GM10248 (cell line): ENCODE measurements around the gene NOXA1.
"Not testable (repeated sequence)": the region's sequence is repeated elsewhere in the genome, so short reads cannot be mapped to it uniquely, and the experiment has no call there.

ENCODE experiments used
- CTCF ChIA-PET: fragments of 300-600 bp; sonication (Branson Sonifier 250); formaldehyde crosslinking; extraction: SDS; loops from one replicate; lab custom pipeline; 2021; ENCODE audit warnings: antibody characterized with exemption; lab: Yijun Ruan, JAX
- POLR2A ChIA-PET: fragments of 350-650 bp; sonication (Branson Sonifier 250); formaldehyde crosslinking; extraction: SDS; loops from one replicate; lab custom pipeline; 2020; ENCODE audit warnings: antibody characterized with exemption; lab: Yijun Ruan, JAX
- DNase-seq: peaks from one replicate; pipeline ENCODE4 v3.0.0; 2012; ENCODE audit errors: extremely low spot score
- CTCF ChIP-seq: IDR thresholded peaks from 2 replicates; pipeline ENCODE4 v1.5.1; 2012; ENCODE audit warnings: mild to moderate bottlenecking, low read depth; ENCODE audit errors: extremely low read depth, missing control alignments, control extremely low read depth

The NOXA1 gene

GRCh38 chr9:137407590-137408300, 15.4 kb upstream of the NOXA1 start:
- ChIA-PET POLR2A (interaction anchor here (0.9 kb wide), 1 partner anchor 106 kb away, joined by 3 read pairs; the partner anchor contains the start of gene NRARP), CTCF (interaction anchor here (1.0 to 5.1 kb wide), 4 partner anchors 15 to 125 kb away, joined by 3 to 30 read pairs (median 5); partner anchors contain the start of genes EXD3 and NOXA1)
- DNase-seq: no peak
- no peak for TF ChIP-seq CTCF

DNA sequence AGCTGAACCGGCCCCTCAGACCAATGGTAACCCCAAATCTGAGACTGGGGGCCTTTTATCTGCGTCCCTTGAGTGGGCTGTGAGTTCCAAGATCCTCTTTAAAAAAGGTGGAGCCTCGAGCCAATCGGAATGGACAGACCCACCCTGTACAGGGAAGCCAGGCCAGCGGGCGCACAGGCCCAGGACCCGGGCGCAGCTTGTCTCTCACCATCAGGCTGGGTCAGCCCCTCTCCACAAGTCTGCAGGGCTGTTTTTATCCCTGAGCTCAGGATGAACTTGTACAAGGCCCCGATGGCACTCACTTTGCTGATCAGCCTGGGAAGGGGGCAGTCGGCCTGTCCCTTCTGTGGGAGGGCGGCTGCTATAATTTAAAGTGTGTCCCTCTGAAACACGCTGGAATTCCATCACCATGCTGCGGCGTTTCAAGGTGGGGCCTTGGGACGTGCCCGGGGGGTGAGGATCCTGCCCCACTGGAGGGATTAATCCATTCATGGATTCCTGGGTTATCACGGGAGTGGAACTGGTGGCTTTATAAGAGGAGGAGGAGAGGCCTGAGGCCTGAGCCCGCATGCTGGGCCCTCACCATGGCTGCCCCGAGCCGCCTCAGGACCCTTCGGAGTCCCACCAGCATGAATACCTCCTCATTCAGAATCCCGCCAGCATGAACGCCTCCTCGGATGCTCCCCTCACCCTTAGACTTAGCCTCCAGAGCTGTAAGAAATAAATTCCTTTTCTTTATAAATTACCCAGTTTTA, 14.4 kb upstream of the NOXA1 start:
- TF ChIP-seq CTCF: no peak
- no peak for DNase-seq
- ChIA-PET CTCF (interaction anchor here (0.7 to 5.1 kb wide), 6 partner anchors 14 to 126 kb away, joined by 3 to 30 read pairs (median 5); partner anchors contain the start of genes EXD3, NOXA1 and NRARP), POLR2A (no interaction called here)

DNA sequence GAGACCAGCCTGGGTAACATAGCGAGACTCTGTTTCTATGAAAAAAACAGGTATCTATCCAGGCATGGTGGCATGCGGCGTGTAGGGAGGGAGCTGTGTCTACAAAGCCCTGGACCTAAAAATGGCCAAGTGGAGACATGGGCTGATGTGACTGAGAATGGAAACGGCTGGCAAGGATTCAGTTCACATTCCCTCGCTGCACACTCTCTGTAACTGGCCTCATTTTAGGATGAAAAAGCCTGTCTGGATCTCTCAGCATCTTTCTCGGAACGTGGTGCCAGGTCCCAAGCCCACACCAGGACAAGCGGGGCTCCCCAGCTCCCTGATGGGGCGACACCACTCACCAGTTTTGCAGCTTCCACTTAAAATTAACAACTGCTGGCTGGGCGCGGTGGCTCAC, 13.7 kb upstream of the NOXA1 start:
- POLR2A ChIA-PET: no interaction called here
- DNase-seq: no peak
- CTCF ChIA-PET: interaction anchor here (0.7 to 5.1 kb wide), 5 partner anchors 13 to 123 kb away, joined by 3 to 30 read pairs (median 7); partner anchors contain the start of genes EXD3, NOXA1 and NRARP
- TF ChIP-seq CTCF: no peak

- POLR2A ChIA-PET, DNase-seq: not testable (repeated sequence)
- CTCF ChIA-PET: interaction anchor here (0.8 to 5.1 kb wide), 5 partner anchors 13 to 124 kb away, joined by 3 to 30 read pairs (median 4); partner anchors contain the start of genes EXD3, NOXA1 and NRARP
Measured at GRCh38 chr9:137410236-137410890, 12.8 kb upstream of the NOXA1 start.

DNA sequence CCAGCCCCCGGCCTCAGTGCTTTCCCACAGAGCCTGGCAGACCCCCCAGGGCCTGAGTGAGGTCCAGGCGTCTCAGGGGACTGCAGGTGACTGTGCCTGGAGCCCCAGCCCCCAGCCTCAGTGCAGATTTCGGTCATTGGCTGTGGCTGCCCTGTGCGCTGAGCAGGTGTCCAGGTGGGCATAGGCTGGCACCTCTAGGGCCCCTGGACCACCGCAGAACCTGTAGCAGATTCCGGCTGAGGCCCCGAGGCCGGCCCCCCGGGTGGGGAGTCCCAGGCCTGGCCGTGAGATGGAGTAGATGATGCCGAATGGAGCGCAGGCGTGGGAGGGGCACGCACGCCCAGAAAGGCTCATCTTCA, 12.3 kb upstream of the NOXA1 start:
- POLR2A ChIA-PET: no interaction called here
- no peak for TF ChIP-seq CTCF
- no peak for DNase-seq
- CTCF ChIA-PET: interaction anchor here (1.2 to 5.1 kb wide), 3 partner anchors 12 to 109 kb away, joined by 4 to 30 read pairs (median 9); partner anchors contain the start of genes EXD3, NOXA1 and NRARP

DNA sequence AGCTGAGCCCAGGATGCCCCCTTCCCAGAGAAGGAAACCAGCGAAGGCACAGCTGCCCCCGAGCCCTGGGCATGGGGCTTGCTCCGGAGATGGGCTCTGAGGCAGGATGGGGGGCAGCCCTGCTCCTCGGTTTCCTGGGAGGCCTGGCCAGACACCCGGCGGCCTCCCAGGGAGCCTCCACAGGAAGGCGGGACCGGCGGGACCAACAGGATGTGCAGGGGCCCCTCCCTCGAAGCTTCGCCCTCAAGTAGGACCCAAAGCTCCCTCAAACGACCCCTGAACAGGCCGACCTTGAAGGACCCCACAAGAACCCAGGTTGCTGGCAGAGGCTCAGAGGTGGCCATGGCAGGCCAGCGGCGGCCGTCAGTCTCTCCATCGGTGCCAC, 11.9 kb upstream of the NOXA1 start:
- DNase-seq: no peak
- TF ChIP-seq CTCF: no peak
- ChIA-PET POLR2A (no interaction called here), CTCF (interaction anchor here (1.2 to 5.1 kb wide), 2 partner anchors 12 to 33 kb away, joined by 4 to 30 read pairs; partner anchors contain the start of genes EXD3 and NOXA1)
